ENCODE data around the gene ART4. TPM values are rescaled to one million over a fixed set of nuclear protein-coding genes. Genes with fewer than 3 reads are reported as not detected.

ART4 gene
- total and polyA plus RNA-seq, 5 donors from 2014 or later = not detected

DNA sequence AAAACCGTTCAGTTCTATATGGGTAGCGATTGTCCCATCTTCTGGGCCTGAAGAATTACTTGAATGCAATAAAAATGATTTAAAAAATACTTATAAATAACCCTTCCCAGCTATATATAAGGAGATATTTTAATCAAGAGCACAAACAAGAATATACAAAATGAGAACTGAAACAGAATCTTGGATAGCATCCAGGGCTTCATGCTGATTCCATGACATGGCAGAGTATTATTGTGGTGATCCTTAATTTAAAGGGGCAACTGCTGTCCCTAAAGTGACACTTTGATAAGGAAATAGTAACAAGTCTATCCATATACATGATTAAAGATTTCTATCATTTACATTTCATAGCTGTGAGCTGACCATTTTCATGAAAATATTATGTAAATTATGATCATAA, 58.9 kb downstream of the ART4 start:
- Mint-ChIP-seq H3K4me1 (peaks cover 0 to 8% (median 0%) of the 10 kb centered on the region in 4 donors), H3K4me3 (no peak overlapping the region), H3K27ac (no peak overlapping the region), H3K9me3 (no peaks in the 10 kb centered on the region), H3K27me3 (peaks cover 4% of the 10 kb centered on the region), H3K36me3 (peaks cover 27% of the 10 kb centered on the region)
- ATAC-seq (ENCODE audit: low read depth in 2 of 2) = no peak
- Histone ChIP-seq H3K4me1 (ENCODE audit: control insufficient read depth, insufficient read depth, low read length, poor library complexity, severe bottlenecking) (no peaks in the 10 kb centered on the region), H3K4me3 (ENCODE audit: low read depth, low read length) (no peak overlapping the region), H3K27me3 (ENCODE audit: control insufficient read depth, insufficient read depth, low read length) (no peaks in the 10 kb centered on the region), H3K36me3 (ENCODE audit: control insufficient read depth, insufficient read depth, low read length) (peaks cover 44% of the 10 kb centered on the region), H3K9me3 (ENCODE audit: control insufficient read depth in 2 of 2, low read length in 2 of 2) (no peaks in the 10 kb centered on the region), H3K27ac (ENCODE audit: insufficient read depth, low read length, poor library complexity, severe bottlenecking) (no peak overlapping the region)
- no peak for DNase-seq

DNA sequence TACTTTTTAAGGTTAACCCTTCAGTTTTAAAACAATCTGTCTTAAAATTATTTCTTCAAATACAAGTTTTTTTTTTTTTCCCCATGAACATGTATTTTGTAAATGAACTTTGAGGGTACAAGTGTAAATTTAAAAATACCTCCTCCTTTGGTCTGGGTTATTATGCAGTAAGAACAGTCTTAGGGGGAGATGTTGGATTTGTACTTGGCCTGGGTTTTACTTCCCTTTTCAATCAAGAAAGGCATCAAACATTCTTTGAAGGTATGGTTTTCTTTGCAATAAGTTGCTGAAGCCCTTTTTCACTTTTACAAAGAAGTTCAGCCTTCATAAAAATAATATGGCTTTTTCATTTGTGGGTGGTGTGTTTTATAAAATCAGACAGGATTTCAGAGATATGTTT, 60.6 kb downstream of the ART4 start:
- no peak for ATAC-seq (ENCODE audit: low read depth in 2 of 2)
- Histone ChIP-seq H3K27me3 (ENCODE audit: control insufficient read depth, insufficient read depth, low read length) (no peaks in the 10 kb centered on the region), H3K4me1 (ENCODE audit: control insufficient read depth, insufficient read depth, low read length, poor library complexity, severe bottlenecking) (no peaks in the 10 kb centered on the region), H3K4me3 (ENCODE audit: low read depth, low read length) (no peak overlapping the region), H3K27ac (ENCODE audit: insufficient read depth, low read length, poor library complexity, severe bottlenecking) (no peak overlapping the region), H3K36me3 (ENCODE audit: control insufficient read depth, insufficient read depth, low read length) (peaks cover 30% of the 10 kb centered on the region), H3K9me3 (ENCODE audit: control insufficient read depth in 2 of 2, low read length in 2 of 2) (no peaks in the 10 kb centered on the region)
- H3K4me1 Mint-ChIP-seq = peaks cover 0 to 11% (median 2%) of the 10 kb centered on the region in 4 donors
- peak overlapping the region in 1 of 4 donors; percentile 23 for H3K4me3 Mint-ChIP-seq
- H3K36me3 Mint-ChIP-seq = peaks cover 17% of the 10 kb centered on the region
- DNase-seq = no peak
- no peaks in the 10 kb centered on the region for H3K9me3 Mint-ChIP-seq
- peaks cover 5% of the 10 kb centered on the region for H3K27me3 Mint-ChIP-seq
- no peak overlapping the region for H3K27ac Mint-ChIP-seq

DNA sequence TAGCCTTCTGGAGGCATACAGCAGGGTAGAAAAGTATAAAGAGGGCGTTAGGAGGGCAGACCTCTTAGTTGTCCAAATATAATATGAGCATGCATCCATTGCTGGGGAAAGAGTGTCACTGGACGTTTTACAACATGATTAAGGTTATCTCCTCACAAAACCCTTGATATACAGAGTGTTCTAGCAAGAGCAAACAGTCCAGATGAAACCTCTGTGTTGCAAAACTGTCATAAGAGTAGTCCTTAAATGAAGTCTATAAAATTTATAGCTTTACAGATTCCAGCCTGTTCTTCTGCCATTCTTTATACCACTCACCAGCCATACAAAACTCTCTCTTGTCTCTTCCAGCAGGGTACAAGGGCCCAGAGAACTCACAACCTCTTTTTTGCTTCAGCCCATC, 61.8 kb downstream of the ART4 start:
- H3K27me3 Mint-ChIP-seq = peaks cover 5% of the 10 kb centered on the region
- peaks cover 5 to 10% (median 10%) of the 10 kb centered on the region in 4 donors for H3K4me1 Mint-ChIP-seq
- peaks cover 19% of the 10 kb centered on the region for H3K36me3 ChIP-seq (ENCODE audit: control insufficient read depth, insufficient read depth, low read length)
- H3K36me3 Mint-ChIP-seq = peaks cover 8% of the 10 kb centered on the region
- no peak overlapping the region for H3K4me3 ChIP-seq (ENCODE audit: low read depth, low read length)
- H3K9me3 ChIP-seq (ENCODE audit: control insufficient read depth in 2 of 2, low read length in 2 of 2) = no peaks in the 10 kb centered on the region
- no peak overlapping the region for H3K4me3 Mint-ChIP-seq
- ATAC-seq (ENCODE audit: low read depth in 2 of 2) (no peak), DNase-seq (no peak)
- no peak overlapping the region for H3K27ac Mint-ChIP-seq
- no peaks in the 10 kb centered on the region for H3K4me1 ChIP-seq (ENCODE audit: control insufficient read depth, insufficient read depth, low read length, poor library complexity, severe bottlenecking)
- no peaks in the 10 kb centered on the region for H3K27me3 ChIP-seq (ENCODE audit: control insufficient read depth, insufficient read depth, low read length)
- no peaks in the 10 kb centered on the region for H3K9me3 Mint-ChIP-seq
- no peak overlapping the region for H3K27ac ChIP-seq (ENCODE audit: insufficient read depth, low read length, poor library complexity, severe bottlenecking)

DNA sequence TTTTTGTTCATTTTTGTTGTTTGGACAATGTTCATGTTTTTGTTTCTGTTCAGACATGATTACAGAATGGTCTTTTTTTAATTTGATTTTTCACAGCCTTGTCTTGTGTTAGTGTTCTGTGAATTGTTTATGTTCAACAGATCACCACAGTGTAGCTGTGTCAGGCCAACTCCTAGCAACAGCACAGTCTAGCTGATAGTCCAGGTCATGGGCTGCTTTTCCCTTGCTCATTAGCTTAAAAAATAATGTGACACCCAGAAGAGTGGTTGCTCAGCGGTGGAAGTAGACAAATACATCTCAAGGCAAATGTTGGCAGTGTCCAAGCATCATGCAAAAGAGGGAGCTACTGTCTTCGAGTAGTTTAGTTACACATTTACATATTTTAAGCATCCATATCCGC, 62.5 kb downstream of the ART4 start:
- no peaks in the 10 kb centered on the region for H3K27me3 ChIP-seq (ENCODE audit: control insufficient read depth, insufficient read depth, low read length)
- peaks cover 5% of the 10 kb centered on the region for H3K27me3 Mint-ChIP-seq
- peak overlapping the region in 2 of 3 donors; percentile 32 to 60 for H3K27ac Mint-ChIP-seq
- H3K4me1 Mint-ChIP-seq = peaks cover 12 to 17% (median 14%) of the 10 kb centered on the region in 4 donors
- no peaks in the 10 kb centered on the region for H3K9me3 Mint-ChIP-seq
- peaks cover 5% of the 10 kb centered on the region for H3K4me1 ChIP-seq (ENCODE audit: control insufficient read depth, insufficient read depth, low read length, poor library complexity, severe bottlenecking)
- no peak overlapping the region for H3K4me3 Mint-ChIP-seq
- H3K9me3 ChIP-seq (ENCODE audit: control insufficient read depth in 2 of 2, low read length in 2 of 2) = no peaks in the 10 kb centered on the region
- DNase-seq (no peak), ATAC-seq (ENCODE audit: low read depth in 2 of 2) (no peak)
- H3K4me3 ChIP-seq (ENCODE audit: low read depth, low read length) = no peak overlapping the region
- H3K36me3 ChIP-seq (ENCODE audit: control insufficient read depth, insufficient read depth, low read length) = peaks cover 15% of the 10 kb centered on the region
- H3K36me3 Mint-ChIP-seq = peaks cover 8% of the 10 kb centered on the region
- H3K27ac ChIP-seq (ENCODE audit: insufficient read depth, low read length, poor library complexity, severe bottlenecking) = no peak overlapping the region

DNA sequence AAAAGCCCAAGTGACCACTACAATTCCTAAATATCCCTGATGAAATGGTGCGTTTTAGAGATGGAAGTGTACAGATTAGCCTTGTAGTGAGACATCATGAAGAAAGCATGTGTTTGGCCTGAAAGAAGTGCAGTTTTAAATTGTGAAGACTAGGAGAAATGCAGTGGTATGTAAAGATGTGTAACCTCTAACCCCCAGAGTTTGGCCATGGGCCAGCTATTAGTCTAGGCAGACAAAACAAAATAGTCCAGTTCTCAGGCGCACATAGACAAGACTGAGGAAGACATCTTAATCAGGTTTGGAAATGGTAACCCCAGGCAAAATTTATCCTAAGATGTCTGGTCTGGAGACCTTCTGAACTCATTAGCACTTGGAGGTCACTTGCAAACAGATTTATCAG, 63.5 kb downstream of the ART4 start:
- Mint-ChIP-seq H3K4me1 (peaks cover 19 to 27% (median 23%) of the 10 kb centered on the region in 4 donors), H3K27me3 (peaks cover 5% of the 10 kb centered on the region), H3K9me3 (no peaks in the 10 kb centered on the region), H3K27ac (no peak overlapping the region), H3K4me3 (no peak overlapping the region), H3K36me3 (peaks cover 8% of the 10 kb centered on the region)
- no peaks in the 10 kb centered on the region for H3K27me3 ChIP-seq (ENCODE audit: control insufficient read depth, insufficient read depth, low read length)
- no peak overlapping the region for H3K4me3 ChIP-seq (ENCODE audit: low read depth, low read length)
- DNase-seq (no peak), ATAC-seq (ENCODE audit: low read depth in 2 of 2) (no peak)
- peaks cover 7% of the 10 kb centered on the region for H3K36me3 ChIP-seq (ENCODE audit: control insufficient read depth, insufficient read depth, low read length)
- H3K27ac ChIP-seq (ENCODE audit: insufficient read depth, low read length, poor library complexity, severe bottlenecking) = no peak overlapping the region
- no peaks in the 10 kb centered on the region for H3K9me3 ChIP-seq (ENCODE audit: control insufficient read depth in 2 of 2, low read length in 2 of 2)
- H3K4me1 ChIP-seq (ENCODE audit: control insufficient read depth, insufficient read depth, low read length, poor library complexity, severe bottlenecking) = peaks cover 15% of the 10 kb centered on the region

DNA sequence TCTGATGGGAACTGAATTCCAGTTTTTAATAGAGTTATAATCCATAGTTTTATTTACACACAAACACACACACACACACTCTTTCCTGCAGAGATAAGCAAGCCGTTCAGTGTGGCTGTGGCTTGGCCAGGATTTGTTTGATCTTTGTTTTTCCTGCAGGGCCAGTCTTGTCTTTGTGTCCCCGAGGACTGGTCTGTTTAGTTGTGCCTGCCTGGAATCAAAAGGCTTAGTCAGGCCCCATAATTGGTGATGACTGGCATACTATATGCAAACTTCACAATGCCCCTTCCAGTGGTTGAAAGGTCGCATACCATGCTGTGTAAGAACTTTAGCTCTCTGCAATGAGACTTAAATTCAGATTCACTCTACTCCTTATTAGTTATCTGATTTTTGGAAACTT, 66.1 kb downstream of the ART4 start:
- Histone ChIP-seq H3K4me1 (ENCODE audit: control insufficient read depth, insufficient read depth, low read length, poor library complexity, severe bottlenecking) (peaks cover 34% of the 10 kb centered on the region), H3K9me3 (ENCODE audit: control insufficient read depth in 2 of 2, low read length in 2 of 2) (no peaks in the 10 kb centered on the region), H3K4me3 (ENCODE audit: low read depth, low read length) (no peak overlapping the region), H3K27ac (ENCODE audit: insufficient read depth, low read length, poor library complexity, severe bottlenecking) (no peak overlapping the region), H3K36me3 (ENCODE audit: control insufficient read depth, insufficient read depth, low read length) (no peaks in the 10 kb centered on the region), H3K27me3 (ENCODE audit: control insufficient read depth, insufficient read depth, low read length) (no peaks in the 10 kb centered on the region)
- Mint-ChIP-seq H3K9me3 (peaks cover 0 to 2% (median 0%) of the 10 kb centered on the region in 7 donors), H3K4me3 (peak overlapping the region in 2 of 4 donors; percentile 91 to 100), H3K36me3 (no peaks in the 10 kb centered on the region), H3K27ac (no peak overlapping the region), H3K4me1 (peaks cover 19 to 43% (median 31%) of the 10 kb centered on the region in 4 donors), H3K27me3 (peaks cover 5% of the 10 kb centered on the region)
- no peak for DNase-seq
- no peak for ATAC-seq (ENCODE audit: low read depth in 2 of 2)

DNA sequence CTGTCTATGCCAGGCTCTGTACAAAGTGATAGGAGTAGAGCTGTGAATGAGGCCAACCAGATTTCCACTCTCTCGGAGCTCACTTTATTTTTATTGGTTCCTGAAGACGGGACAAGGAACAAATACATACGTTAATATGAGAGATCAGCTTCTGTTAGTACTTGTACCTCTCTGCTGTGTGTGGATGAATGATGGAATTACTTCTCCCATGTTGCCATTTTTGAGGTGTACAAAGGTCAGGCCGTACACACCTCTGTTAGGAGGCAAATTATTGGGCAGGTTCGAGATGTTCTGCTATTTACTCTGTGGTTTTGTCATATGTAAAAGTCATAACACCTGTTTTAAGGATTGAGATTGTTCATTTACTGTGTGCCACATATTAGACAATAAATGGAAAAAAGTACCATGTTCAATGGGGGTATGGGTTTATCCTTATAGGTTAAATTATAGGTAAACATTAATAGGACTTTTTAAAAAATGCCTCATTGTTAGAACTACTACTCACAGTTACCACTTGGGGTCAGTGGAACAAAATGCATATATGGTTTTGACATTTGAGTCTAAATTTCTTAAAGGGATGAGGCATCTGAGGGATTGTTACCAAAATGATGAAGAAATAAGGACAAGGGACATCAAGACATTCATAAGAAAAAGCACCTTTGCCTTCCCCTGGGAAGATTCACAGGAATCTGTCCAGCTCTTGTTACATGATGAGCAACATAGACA, 66.9 kb downstream of the ART4 start:
- ATAC-seq (ENCODE audit: low read depth in 2 of 2) (no peak), DNase-seq (peak in 1 of 3 donors; percentile 48)
- H3K4me1 ChIP-seq (ENCODE audit: control insufficient read depth, insufficient read depth, low read length, poor library complexity, severe bottlenecking) = peaks cover 41% of the 10 kb centered on the region
- peak overlapping the region in 2 of 3 donors; percentile 76 to 99 for H3K27ac Mint-ChIP-seq
- no peaks in the 10 kb centered on the region for H3K9me3 ChIP-seq (ENCODE audit: control insufficient read depth in 2 of 2, low read length in 2 of 2)
- H3K4me3 Mint-ChIP-seq = peak overlapping the region; percentile 66 to 100 (median 94)
- H3K9me3 Mint-ChIP-seq = peaks cover 0 to 2% (median 0%) of the 10 kb centered on the region in 7 donors
- no peaks in the 10 kb centered on the region for H3K27me3 ChIP-seq (ENCODE audit: control insufficient read depth, insufficient read depth, low read length)
- no peaks in the 10 kb centered on the region for H3K36me3 Mint-ChIP-seq
- no peaks in the 10 kb centered on the region for H3K36me3 ChIP-seq (ENCODE audit: control insufficient read depth, insufficient read depth, low read length)
- peaks cover 26 to 51% (median 38%) of the 10 kb centered on the region in 4 donors for H3K4me1 Mint-ChIP-seq
- H3K27me3 Mint-ChIP-seq = peaks cover 5% of the 10 kb centered on the region
- H3K27ac ChIP-seq (ENCODE audit: insufficient read depth, low read length, poor library complexity, severe bottlenecking) = no peak overlapping the region
- H3K4me3 ChIP-seq (ENCODE audit: low read depth, low read length) = no peak overlapping the region

DNA sequence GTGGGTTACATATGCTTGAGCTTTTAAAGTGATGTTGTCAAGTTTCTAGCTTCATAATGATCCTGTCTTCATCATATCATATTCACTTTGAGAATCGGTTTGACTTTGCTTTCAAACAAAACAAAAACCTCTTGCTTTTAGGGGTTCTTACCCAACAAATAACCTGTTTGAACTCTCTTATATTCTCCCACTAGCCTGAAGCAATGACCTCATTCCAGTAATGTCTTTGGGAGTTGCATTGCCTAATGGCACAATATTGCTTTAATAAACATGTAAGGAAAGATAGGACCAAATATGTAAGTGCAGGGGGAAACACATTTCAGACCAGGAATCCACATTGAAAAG, 67.7 kb downstream of the ART4 start:
- H3K9me3 Mint-ChIP-seq = peaks cover 0 to 2% (median 0%) of the 10 kb centered on the region in 7 donors
- peak overlapping the region; percentile 91 to 100 (median 98) for H3K4me3 Mint-ChIP-seq
- H3K9me3 ChIP-seq (ENCODE audit: control insufficient read depth in 2 of 2, low read length in 2 of 2) = no peaks in the 10 kb centered on the region
- H3K4me1 Mint-ChIP-seq = peaks cover 26 to 58% (median 41%) of the 10 kb centered on the region in 4 donors
- H3K27me3 ChIP-seq (ENCODE audit: control insufficient read depth, insufficient read depth, low read length) = no peaks in the 10 kb centered on the region
- DNase-seq = no peak
- no peaks in the 10 kb centered on the region for H3K36me3 ChIP-seq (ENCODE audit: control insufficient read depth, insufficient read depth, low read length)
- H3K4me3 ChIP-seq (ENCODE audit: low read depth, low read length) = peak overlapping the region; percentile 97
- H3K27me3 Mint-ChIP-seq = peaks cover 12% of the 10 kb centered on the region
- no peaks in the 10 kb centered on the region for H3K36me3 Mint-ChIP-seq
- ATAC-seq (ENCODE audit: low read depth in 2 of 2) = no peak
- H3K27ac Mint-ChIP-seq = peak overlapping the region; percentile 98 to 99 (median 99)
- H3K27ac ChIP-seq (ENCODE audit: insufficient read depth, low read length, poor library complexity, severe bottlenecking) = peak overlapping the region; percentile 83
- peaks cover 45% of the 10 kb centered on the region for H3K4me1 ChIP-seq (ENCODE audit: control insufficient read depth, insufficient read depth, low read length, poor library complexity, severe bottlenecking)
